Measurements from ENCODE around the gene TMEM248. TPM values are rescaled to one million over a fixed set of nuclear protein-coding genes. Genes with fewer than 3 reads are reported as not detected.
"Not testable (repeated sequence)": the region's sequence is repeated elsewhere in the genome, so short reads cannot be mapped to it uniquely, and the experiment has no call there.

Gene TMEM248
- total and polyA plus RNA-seq, 10 donors, result 21.5 to 142 (median 87.4) TPM

- Histone ChIP-seq H3K27ac (no peak overlapping the region), H3K9me3 (no peaks in the 10 kb centered on the region), H3K36me3 (no peaks in the 10 kb centered on the region), H3K4me1 (no peaks in the 10 kb centered on the region), H3K4me3 (no peak overlapping the region), H3K27me3 (replicated peaks in 1 of 7) (no peaks in the 10 kb centered on the region)
- DNase-seq, result no peak
- intact Hi-C loops (cut with DNase I; ENCODE audit: low total_unique reads), result no loop called here
- WGBS, 5 donors, result 76 to 83% (median 80%) methylated on average over 5 to 6 of the region's 6 CpGs
- no peak for TF ChIP-seq POLR2AphosphoS5 (IDR thresholded peaks at IDR 0.05)
- TF ChIP-seq CTCF (IDR thresholded peaks at IDR 0.05 in 8 of 11, conservative IDR thresholded peaks at IDR 0.05 in 3 of 11), result no peak
- TF ChIP-seq POLR2A (IDR thresholded peaks at IDR 0.05), result no peak
These were observed 46.0 kb downstream of the TMEM248 start for GRCh38 chr7:66967029-66967428.

- H3K36me3 ChIP-seq; DNase-seq; intact Hi-C loops (cut with DNase I; ENCODE audit: low total_unique reads); H3K4me3 ChIP-seq; H3K27me3 ChIP-seq (replicated peaks in 1 of 7); H3K9me3 ChIP-seq; H3K27ac ChIP-seq; H3K4me1 ChIP-seq: not testable (repeated sequence)
- 86 to 97% (median 94%) methylated on average over 5 of the region's 5 CpGs for WGBS, 5 donors
These were observed 48.0 kb downstream of the TMEM248 start for GRCh38 chr7:66969001-66969400.

- H3K9me3 ChIP-seq, result no peaks in the 10 kb centered on the region
- DNase-seq, result peak; percentile 30
- TF ChIP-seq POLR2A (IDR thresholded peaks at IDR 0.05) (no peak), CTCF (IDR thresholded peaks at IDR 0.05 in 8 of 11, conservative IDR thresholded peaks at IDR 0.05 in 3 of 11) (no peak), POLR2AphosphoS5 (IDR thresholded peaks at IDR 0.05) (no peak)
- intact Hi-C loops (cut with DNase I; ENCODE audit: low total_unique reads), result no loop called here
- no peak overlapping the region for H3K27ac ChIP-seq
- 81 to 93% (median 89%) methylated on average over 5 of the region's 5 CpGs for WGBS, 5 donors
- no peak overlapping the region for H3K4me3 ChIP-seq
- no peaks in the 10 kb centered on the region for H3K27me3 ChIP-seq (replicated peaks in 1 of 7)
- no peaks in the 10 kb centered on the region for H3K4me1 ChIP-seq
- H3K36me3 ChIP-seq, result no peaks in the 10 kb centered on the region
These were observed 49.3 kb downstream of the TMEM248 start for GRCh38 chr7:66970310-66970709.

GRCh38 chr7:66974986-66975590 lies 54.1 kb downstream of the TMEM248 start:
- intact Hi-C loops (cut with DNase I; ENCODE audit: low total_unique reads), result no loop called here
- Histone ChIP-seq H3K27ac (no peak overlapping the region), H3K9me3 (peaks cover 2 to 15% (median 13%) of the 10 kb centered on the region in 8 donors), H3K4me1 (no peaks in the 10 kb centered on the region), H3K27me3 (replicated peaks in 1 of 7) (no peaks in the 10 kb centered on the region), H3K4me3 (no peak overlapping the region), H3K36me3 (no peaks in the 10 kb centered on the region)
- peak; percentile 53 for DNase-seq
- TF ChIP-seq POLR2A (IDR thresholded peaks at IDR 0.05) (no peak), POLR2AphosphoS5 (IDR thresholded peaks at IDR 0.05) (no peak), CTCF (IDR thresholded peaks at IDR 0.05 in 8 of 11, conservative IDR thresholded peaks at IDR 0.05 in 3 of 11) (no peak)
- 85 to 92% (median 90%) methylated on average over 15 of the region's 15 CpGs for WGBS, 5 donors

GRCh38 chr7:66978312-66978711 lies 57.3 kb downstream of the TMEM248 start:
- H3K27me3 ChIP-seq (replicated peaks in 1 of 7); H3K27ac ChIP-seq; DNase-seq; intact Hi-C loops (cut with DNase I; ENCODE audit: low total_unique reads); H3K36me3 ChIP-seq; H3K4me1 ChIP-seq; H3K4me3 ChIP-seq: not testable (repeated sequence)
- WGBS, 5 donors, result 87 to 100% (median 96%) methylated on average over 4 to 5 of the region's 5 CpGs
- peaks cover 5 to 34% (median 29%) of the 10 kb centered on the region in 8 donors for H3K9me3 ChIP-seq

GRCh38 chr7:66979013-66979412 lies 58.0 kb downstream of the TMEM248 start:
- DNase-seq; intact Hi-C loops (cut with DNase I; ENCODE audit: low total_unique reads); H3K36me3 ChIP-seq; H3K4me3 ChIP-seq; H3K27ac ChIP-seq; H3K27me3 ChIP-seq (replicated peaks in 1 of 7); H3K4me1 ChIP-seq: not testable (repeated sequence)
- WGBS, 5 donors, result 83 to 98% (median 94%) methylated on average over 2 of the region's 2 CpGs
- peaks cover 5 to 34% (median 29%) of the 10 kb centered on the region in 8 donors for H3K9me3 ChIP-seq

GRCh38 chr7:66980336-66980735 lies 59.3 kb downstream of the TMEM248 start:
- H3K27ac ChIP-seq; H3K27me3 ChIP-seq (replicated peaks in 1 of 7); H3K36me3 ChIP-seq; DNase-seq; H3K4me1 ChIP-seq; intact Hi-C loops (cut with DNase I; ENCODE audit: low total_unique reads); H3K4me3 ChIP-seq: not testable (repeated sequence)
- H3K9me3 ChIP-seq, result peaks cover 5 to 34% (median 29%) of the 10 kb centered on the region in 8 donors
- 87 to 95% (median 93%) methylated on average over 1 of the region's 1 CpG for WGBS, 5 donors

- Histone ChIP-seq H3K36me3 (peaks cover 3 to 78% (median 67%) of the 10 kb centered on the region in 6 donors), H3K4me1 (peaks cover 0 to 31% (median 21%) of the 10 kb centered on the region in 6 donors)
- H3K27me3 ChIP-seq (replicated peaks in 1 of 7); DNase-seq; H3K4me3 ChIP-seq; H3K9me3 ChIP-seq; H3K27ac ChIP-seq; intact Hi-C loops (cut with DNase I; ENCODE audit: low total_unique reads): not testable (repeated sequence)
- whole genome bisulfite sequencing, 5 donors, result 83 to 100% (median 93%) methylated on average over 1 of the region's 3 CpGs
These were observed 68.5 kb downstream of the TMEM248 start for GRCh38 chr7:66989552-66989951.

Measured in spleen (tissue), 11 donors.